ENCODE data around the gene KRTAP19-2.

Gene KRTAP19-2, protein sequence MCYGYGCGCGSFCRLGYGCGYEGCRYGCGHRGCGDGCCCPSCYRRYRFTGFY

DNA sequence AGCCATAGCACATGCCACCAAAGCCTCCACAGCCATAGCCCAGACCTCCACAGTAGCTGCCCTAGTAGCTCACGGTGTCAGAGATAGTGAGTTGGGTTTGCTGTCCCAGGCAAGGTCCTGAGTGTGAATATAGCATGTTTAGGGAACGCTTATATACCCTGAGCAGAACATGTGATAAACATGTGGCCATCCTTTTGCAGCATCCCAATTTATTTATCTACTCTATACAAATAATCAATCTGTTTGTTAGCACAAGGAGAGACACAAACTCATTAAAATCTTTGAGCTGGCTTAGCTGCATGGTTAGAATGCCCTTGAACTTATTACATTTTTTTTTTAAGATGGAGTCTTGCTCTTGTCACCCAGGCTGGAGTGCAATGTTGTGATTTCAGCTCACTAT lies at the start of gene KRTAP19-2:
Gene KRTAP19-2 (minus strand): TSS at position 101 of the 400 bp plus-strand sequence. CDS start 88 bp downstream, at position 13.
- no peak for DNase-seq

DNA sequence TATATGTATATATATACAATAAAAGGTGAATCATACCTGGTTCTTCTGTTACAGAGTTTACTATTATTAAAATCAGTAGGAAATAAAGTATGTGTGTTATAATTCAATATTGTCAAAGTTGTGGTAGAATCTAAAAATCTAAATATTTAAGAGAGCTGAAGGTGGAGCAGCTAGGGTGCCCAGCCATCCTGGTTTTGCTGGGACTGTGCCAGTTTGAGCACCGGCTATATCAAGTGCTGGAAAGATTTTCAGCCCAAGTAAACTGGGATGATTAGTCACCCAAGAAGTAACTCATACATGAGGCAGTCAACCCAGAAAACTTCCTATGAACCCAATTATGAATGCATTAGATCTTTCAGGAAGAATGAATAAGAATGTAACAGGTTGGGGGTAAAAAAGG lies 31.6 kb upstream of the KRTAP19-2 start:
- no peak for DNase-seq

DNA sequence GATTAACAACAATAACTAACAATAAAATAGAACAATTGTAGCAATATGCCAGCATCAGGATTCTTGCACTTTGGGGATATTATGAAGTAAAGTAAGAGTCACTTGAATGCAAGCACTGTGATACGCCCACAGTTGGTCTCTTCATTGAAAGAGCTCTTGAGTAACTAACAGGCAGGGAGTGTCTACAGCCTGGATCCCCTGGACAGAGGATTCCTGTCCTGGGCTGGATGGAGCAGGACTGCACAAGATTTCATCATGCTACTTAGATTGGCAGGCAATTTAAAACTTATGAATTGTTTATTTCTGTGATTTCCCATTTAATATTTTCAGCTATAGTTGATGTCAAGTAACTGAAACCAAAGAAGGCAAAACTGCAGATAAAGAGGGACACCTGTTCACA lies 28.4 kb upstream of the KRTAP19-2 start:
- no peak for DNase-seq

DNA sequence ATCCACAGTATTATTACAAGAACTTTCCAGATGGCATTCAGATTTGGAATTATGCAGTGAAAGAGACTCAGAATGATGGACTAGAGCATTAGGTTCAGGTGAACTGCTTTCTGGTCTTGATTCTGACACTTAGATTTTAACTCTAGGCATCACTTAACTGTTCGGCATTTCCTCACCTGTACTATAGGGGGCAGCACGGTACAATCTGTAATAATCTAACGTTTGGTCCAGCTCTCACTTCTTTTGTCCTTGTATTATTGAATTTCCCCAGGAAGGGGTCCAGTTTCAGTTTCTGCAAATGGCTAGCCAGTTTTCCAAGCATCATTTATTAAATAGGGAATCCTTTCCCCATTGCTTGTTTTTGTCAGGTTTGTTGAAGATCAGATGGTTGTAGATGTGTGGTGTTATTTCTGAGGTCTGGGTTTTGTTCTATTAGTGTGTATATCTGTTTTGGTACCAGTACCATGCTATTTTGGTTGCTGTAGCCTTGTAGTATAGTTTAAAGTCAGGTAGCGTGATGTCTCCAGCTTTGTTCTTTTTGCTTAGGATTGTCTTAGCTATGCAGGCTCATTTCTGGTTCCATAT lies 18.5 kb upstream of the KRTAP19-2 start:
- DNase-seq: peak; percentile 63

DNA sequence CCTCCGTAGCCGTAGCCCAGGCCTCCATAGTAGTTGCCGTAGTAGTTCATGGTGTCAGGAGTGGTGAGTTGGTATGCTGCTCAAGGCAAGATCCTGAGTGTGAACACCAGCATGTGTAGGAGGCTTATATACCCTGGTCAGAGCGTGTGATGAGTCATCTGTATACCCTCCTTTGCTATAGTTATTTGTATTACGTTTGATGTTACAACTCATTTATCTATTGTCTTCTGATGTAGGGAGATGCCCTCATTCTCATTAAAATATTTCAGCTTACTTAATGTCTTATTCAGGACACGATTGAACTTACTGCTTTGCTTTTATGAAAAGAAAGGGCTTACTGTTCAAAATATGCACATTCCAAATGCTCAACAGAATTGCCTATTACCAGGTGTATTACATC lies 14.8 kb upstream of the KRTAP19-2 start, which contains the start of gene KRTAP19-5:
Gene KRTAP19-5 (minus strand): TSS at position 101 of the 400 bp plus-strand sequence. CDS start 51 bp downstream, at position 50.
- no peak for DNase-seq

DNA sequence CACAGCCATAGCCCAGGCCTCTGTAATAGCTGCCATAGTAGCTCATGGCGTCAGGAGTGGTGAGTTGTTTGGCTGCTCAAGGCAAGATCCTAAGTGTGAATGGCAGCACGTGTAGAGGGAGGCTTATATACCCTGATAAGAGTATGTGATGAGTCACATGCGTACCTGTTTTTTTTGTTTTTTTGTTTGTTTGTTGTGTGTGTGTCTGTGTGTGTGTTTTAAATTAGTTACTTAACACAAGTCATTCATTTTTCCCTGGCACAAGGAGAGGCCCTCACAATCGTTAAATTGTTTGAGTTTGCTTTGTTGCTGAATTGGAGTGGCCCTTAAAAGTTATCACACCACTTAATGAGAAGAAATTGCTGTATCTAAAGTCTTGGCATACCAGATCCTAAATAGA lies 9.8 kb upstream of the KRTAP19-2 start, which contains the start of gene KRTAP19-4:
Gene KRTAP19-4 (minus strand): TSS at position 101 of the 400 bp plus-strand sequence. CDS start 55 bp downstream, at position 46.
- DNase-seq: no peak

DNA sequence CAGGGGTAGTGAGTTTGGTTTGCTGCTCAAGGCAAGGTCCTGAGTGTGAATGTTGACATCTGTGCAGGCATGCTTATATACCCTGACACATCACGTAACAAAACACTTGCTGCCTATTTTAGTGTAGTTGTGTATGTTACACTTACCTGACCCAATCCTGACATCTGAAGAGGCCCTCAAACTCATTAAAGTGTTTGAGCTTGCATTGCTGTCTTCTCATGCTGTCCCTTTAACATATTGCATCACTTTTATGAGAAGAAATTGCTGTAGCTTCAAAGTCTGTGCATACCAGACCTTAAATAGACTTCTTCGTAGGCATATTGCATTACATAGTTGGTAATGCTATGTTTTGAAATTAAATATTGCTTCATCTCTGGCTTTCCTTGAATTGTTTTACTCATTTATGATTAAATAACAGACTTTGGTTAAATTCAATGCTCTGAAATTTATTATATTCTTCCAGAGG lies 4.8 kb upstream of the KRTAP19-2 start, which contains the start of gene KRTAP19-3:
Gene KRTAP19-3 (minus strand): TSS at position 51 of the 466 bp plus-strand sequence. CDS start 56 bp downstream, outside the sequence.
- DNase-seq: no peak

DNA sequence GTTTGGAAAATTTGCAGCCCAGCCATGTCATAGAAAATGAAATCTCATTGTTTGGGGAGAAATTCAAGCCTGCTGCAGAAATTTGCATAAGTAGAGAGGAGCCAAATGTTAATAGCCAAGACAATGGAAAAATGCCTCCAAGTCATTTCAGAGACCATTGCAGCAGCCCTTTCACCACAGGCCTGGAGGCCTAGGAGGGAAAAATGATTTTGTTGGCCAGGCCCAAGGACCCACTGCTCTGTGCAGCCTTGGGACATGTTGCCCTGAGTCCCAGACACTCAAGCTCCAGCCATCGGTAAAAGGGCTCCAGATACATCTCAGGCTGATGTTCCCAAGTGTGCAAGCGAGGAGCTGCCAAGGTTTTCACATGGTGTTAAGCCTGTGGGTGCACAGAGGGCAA lies 1.1 kb downstream of the KRTAP19-2 start:
- no peak for DNase-seq

DNA sequence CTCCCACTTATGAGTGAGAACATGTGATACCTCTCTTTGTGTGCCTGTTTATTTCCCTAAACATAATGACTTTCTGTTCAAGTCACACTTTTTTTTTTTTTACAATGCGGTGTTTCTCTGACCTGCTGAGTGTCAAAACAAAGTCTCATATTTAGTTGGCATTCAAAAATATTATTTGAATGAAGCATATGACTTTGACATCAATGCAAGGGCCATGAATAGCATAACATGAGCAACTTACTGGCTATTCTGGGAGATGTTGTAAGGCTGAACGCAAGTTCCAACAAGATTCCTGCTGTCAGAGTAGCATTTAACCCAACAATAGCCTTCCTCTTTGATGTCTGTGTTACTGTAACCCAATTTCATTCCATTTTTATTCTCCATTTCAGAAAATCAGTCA lies 5.1 kb downstream of the KRTAP19-2 start:
- DNase-seq: no peak

DNA sequence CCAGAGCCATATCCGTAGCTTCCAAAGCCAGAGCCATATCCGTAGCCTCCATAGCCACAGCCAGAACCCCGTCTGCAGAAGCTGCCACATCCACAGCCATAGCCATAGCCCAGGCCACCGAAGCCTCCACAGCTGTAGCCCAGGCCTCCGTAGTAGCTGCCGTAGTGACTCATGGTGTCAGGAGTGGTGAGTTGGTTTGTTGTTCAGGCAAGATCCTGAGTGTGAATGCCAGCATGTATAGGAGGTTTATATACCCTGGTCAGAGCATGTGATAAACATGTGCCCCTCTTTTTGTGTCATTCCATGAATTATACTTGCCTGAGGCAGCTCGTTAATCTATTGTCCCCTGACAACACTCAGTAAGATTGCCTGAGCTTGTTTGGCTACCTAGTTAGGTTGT lies 7.1 kb downstream of the KRTAP19-2 start, which contains the start of gene KRTAP19-1:
Gene KRTAP19-1 (minus strand): TSS at position 223 of the 400 bp plus-strand sequence. CDS start 50 bp downstream, at position 173.
- DNase-seq: peak; percentile 21

DNA sequence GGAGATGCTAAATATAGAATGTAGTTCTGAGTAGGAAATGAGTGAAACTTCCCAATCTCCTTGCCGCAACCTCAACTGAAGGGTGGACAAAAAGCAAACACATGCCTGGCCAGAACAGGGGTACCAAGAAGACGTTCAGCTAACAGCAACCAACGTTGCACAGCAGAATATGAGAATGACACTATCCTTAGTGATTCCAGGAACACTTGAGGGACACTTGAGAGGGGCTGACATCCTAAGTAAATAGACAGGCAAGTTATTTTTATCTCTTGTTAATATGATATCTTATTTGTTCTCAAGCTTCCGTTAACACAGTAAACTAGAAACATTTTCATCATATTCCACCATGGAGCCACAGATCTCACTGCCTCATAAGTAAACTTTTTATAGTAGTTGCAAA lies 8.0 kb downstream of the KRTAP19-2 start:
- DNase-seq: peak; percentile 58

DNA sequence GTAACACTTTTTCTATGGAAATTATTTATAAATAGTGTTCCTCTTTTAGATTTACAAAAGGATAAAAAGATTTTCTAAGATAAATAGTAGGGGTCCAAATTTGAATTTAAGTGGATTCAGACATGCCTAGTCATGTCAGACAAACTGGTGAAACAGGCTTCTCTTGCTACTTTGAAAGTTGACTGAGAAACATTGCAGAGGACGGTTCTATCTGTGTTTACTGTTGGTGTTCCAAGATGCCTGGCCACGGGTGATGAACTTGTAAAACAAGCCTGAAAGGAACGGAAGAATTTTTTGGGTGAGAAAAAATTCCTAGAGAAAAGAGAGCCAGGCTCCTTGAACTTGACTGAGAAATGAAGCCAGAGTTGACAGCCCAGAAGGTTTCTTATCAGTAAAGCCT lies 9.2 kb downstream of the KRTAP19-2 start:
- peak; percentile 34 for DNase-seq

DNA sequence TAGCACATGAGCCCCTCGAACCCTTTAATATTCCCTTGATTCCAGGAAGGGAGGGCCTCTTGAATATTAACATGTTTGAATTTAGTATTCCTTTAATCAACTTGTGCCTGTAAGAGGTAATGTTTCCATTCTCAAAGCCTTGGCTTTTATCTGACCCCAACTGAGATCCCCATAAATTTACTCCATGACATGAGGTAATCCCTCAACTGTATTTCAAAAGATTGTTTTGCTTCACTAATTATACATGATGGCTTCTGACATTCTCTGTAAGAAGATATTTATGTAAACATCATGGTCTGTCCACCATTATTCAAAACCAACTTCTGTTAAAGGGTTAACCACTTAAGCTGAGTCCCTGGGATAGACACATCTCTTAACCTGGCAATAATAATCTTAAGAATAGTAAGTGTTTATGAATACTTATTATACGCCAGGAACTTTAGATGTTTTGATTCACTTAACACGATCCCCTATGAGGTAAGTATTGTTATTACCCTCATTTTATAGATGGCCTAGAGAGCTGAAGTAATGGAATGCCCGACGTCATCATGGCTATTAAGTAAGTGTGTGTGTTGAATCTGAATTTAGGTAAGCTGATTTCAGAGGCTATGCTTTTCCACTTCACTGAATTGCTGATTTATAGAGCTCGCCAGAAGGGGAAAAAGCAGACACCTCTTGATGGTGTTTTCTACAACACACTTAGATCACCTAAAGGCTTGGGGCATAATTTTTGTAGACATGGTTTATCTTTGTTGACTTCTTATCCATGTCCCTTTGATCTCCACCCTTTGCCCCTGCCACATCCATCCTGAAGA lies 18.1 kb downstream of the KRTAP19-2 start:
- no peak for DNase-seq

DNA sequence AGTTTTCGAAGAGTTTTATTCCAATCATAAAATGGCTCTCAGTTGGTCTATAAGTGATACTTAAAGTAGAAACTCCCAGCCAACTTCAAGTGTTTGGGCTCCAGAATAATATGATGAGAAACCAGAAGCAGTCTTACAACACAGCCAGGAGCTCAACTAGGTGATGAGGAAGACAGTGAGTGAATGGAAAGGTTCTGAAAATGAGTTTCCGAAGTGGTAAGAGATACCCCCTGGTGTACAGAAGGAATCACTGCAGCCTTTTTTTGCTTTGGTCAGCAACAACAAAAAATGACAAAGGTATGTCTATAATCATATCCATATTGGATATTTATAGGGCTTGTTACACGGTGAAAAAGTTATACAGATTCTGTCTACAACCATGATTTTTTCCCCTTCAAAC lies 23.5 kb downstream of the KRTAP19-2 start:
- DNase-seq: peak; percentile 57

DNA sequence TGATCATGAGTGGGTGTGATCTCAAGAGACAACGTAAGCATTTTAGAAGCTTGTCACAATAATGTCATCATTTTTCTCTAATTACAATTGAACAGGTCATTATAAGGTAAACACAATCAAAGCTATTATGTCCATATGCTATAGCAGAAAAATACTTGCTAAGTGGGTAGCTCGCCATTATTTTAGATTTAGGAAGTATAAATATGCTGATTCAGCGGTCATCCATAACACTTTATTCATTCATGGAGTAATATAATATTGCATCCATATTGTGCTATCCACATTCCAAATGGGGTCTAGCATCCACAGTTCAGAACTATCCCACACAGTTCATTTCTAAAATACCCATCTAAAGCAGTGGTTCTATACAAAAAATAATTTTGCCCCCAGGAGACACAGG lies 38.7 kb downstream of the KRTAP19-2 start:
- DNase-seq: no peak

DNA sequence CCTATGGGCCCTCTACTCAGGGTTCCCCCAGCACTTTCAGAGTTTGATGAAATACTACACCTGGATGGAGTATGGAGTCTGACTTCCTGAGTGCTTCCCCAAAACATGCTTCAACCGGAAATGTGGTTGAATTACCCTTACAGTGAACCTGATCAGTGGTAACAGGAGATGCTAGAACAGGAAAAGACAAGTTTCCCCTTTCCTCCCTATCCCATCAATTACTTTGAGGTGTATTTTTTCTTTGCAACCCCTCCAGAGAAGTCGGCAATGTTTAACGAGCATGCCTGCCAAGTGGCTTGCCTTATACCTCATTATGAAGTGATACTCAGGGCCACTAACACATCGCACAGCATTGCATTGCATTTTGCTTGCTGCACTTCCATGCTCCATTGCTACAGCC lies 40.2 kb downstream of the KRTAP19-2 start:
- DNase-seq: peak; percentile 2

DNA sequence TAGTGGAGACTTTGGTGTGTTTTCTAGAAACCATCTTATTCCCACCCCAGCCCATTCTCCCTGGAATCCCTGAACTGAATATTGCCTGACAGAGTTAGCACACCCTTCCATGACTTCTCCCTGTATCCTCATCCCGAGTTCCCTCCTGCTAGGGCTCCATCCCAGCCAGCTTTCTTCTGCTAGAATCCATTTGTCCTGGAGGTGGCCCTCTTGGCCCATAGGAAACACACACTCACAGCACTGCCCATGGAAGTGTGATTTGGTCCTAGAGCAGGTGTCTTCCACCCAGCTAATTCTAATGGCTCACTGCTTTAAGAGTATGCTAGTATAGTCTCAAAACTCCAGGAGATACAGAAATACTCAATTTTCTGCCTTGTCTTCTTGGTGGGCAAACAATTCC lies 43.0 kb downstream of the KRTAP19-2 start:
- peak; percentile 39 for DNase-seq

DNA sequence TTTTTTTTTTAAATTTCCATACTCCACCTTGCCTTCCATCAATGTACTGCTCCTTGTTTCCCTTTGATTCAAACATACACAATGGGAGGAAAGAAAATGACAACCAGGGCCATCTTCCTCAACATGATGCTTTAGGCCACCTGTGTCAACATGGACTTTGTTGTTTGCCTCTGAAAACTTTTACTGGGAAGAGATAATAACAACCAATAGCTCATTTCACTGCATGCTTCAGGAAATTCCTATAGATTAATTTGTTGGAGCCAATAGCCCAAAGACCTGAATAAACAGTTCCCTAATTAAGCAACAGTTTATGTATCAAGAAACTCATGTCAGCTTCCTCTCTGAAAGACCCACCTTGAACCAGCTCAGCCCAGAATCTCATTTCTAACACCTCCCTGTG lies 44.0 kb downstream of the KRTAP19-2 start:
- DNase-seq: peak; percentile 2

DNA sequence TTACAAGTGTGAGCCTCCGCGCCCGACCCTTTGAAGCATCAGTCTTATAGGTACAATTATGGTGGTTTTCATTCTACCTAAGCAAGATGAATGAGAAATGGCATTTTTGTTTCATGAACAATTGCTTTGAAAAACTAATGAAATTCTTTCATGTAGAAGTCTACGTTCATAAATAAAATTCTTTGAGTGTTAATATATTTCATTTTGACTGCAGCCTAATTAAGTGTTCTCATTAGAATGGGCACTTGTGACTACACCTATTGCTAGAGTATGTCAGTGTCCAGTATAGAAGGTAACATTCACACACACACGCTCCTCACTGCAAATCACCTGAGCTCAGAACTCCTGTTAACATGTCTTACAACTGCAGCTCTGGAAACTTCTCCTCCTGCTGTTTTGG lies 47.3 kb downstream of the KRTAP19-2 start, which contains the start of gene KRTAP15-1:
Gene KRTAP15-1 (plus strand): TSS at position 301 of the 400 bp plus-strand sequence. CDS start 53 bp downstream, at position 354.
- DNase-seq: no peak

Measured in DMS53 (cell line).